SW 1271 (cell line): Measurements from ENCODE around the gene CHMP3.
"Not testable (repeated sequence)": the region's sequence is repeated elsewhere in the genome, so short reads cannot be mapped to it uniquely, and the experiment has no call there.

Experiments used
- DNase-seq, 2 experiments: peaks; one replicate each; lab custom pipeline; 2025; lab: John Stamatoyannopoulos, UW

The CHMP3 gene

GRCh38 chr2:86562922-86563649 lies at the start of gene CHMP3:
Gene CHMP3, minus strand, starts transcription at chr2:86563443. Its CDS starts 95 bp downstream, at chr2:86563348.
- DNase-seq: peak; percentile 89 to 92

DNA sequence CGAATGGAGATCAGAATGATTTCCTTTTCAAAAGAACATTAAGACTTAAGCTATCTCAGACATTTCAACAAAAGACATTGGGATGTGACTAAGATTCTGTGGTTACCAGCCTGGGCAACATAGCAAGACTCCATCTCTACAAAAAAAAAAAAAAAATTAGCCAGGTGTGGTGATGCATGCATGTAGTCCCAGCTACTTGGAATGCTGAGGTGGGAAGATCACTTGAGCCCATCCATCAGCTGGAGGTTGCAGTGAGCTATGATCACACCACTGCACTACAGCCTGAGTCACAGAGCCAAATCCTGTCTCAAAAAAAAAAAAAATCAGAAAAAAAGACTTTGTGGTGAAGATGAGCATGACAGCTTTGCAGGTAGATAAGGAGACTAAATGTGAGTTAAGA lies 47.6 kb upstream of the CHMP3 start:
- no peak for DNase-seq

DNA sequence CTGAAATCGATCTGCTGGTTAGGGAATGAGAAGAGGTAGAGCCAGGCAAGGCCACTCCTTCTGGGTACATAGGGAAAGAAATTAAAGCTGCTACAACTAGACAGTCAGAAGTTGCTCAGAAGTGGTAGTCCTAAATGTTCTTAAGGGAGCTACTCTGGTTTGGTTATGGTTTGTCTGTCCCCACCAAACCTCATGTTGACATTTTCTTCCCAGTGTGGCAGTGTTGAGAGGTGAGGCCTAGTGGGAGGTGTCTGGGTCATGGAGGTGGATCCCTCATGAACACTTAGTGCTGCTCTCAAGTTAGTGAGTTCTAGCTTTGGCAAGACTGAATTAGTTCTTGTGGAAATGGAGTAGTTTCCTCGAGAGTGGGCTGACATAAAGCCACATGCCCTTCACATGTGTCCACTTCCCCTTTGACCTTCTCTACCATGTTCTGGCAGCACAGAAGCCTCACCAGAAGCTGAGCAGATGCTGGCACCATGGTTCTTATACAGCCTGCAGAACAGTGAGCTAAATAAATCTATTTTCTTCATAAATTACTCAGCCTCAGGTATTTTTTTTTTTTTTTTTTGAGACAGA lies 45.7 kb upstream of the CHMP3 start:
- DNase-seq: no peak

DNA sequence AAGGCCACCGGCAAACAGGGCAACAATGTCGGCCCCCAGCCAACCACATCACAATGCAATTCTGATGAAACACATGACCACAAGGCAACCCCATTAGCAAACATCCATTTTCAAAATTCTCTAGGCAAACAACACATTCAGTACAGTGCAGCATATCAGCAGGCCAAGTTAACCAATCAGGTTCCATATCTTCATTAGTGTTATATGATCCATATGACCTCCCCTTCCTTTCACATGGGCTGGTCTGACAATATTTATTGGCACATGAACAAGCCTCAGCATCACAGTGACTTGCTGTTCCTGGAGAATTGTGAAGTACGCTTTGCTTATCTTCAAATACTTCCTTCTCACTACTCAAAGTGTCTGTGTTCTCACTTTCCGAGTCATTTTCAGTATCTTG lies 40.7 kb upstream of the CHMP3 start:
- DNase-seq: no peak

GRCh38 chr2:86598966-86599365 lies 35.7 kb upstream of the CHMP3 start:
- DNase-seq: no peak

- no peak for DNase-seq
These were observed 32.9 kb upstream of the CHMP3 start for GRCh38 chr2:86596118-86596517.

DNA sequence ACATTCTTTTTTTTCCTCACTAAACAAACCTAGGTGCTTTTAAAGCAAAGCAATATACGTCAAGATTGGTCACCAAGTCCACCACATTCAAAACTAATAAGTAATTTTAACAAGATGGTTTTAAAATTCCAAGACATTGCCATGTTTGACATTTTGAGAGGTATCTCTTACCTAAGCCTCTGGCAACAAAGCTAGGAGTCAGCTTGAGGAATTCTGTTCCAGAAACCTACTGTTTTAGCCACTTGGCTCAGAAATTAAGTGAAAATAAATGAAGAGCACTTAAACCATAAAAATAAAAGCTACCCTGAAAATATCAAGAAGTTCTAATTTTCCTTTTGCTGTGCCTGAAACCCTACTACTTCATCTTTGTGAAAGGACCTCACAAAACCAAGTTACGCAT lies 30.0 kb upstream of the CHMP3 start:
- no peak for DNase-seq

DNA sequence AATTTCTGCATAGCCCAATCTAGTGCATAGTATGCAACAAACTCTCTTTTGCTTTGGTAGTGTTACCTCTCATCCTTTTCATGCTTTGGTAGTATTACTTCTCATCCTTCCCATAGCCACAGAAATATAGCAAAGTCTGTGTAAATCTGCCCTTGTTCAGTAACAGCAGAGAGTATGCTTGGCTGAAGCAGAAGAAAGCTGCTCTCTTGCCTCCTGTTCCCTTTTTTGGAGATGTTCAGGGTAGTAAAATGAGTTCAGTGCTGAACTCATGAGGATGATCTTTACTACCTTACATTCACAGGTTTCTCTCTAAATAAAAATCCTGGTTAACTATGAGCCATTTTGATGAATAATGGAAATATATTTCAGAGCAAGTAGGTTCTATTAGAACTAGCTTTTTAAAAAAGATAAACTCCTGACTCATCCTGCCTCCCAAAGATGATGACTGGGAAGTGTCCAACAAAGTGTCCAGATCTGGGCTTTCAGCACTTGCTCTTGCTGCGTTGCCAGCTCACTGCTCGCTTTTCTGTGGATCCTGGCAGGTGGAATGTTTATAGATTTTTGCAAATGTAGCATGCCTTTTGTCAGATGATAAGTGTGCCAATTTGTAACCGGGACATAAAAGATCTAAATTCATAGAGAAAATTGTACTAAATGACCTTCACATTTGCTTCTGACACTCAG lies 29.4 kb upstream of the CHMP3 start:
- no peak for DNase-seq

- not testable (repeated sequence) for DNase-seq
These were observed 26.5 kb upstream of the CHMP3 start for GRCh38 chr2:86589701-86590100.

DNA sequence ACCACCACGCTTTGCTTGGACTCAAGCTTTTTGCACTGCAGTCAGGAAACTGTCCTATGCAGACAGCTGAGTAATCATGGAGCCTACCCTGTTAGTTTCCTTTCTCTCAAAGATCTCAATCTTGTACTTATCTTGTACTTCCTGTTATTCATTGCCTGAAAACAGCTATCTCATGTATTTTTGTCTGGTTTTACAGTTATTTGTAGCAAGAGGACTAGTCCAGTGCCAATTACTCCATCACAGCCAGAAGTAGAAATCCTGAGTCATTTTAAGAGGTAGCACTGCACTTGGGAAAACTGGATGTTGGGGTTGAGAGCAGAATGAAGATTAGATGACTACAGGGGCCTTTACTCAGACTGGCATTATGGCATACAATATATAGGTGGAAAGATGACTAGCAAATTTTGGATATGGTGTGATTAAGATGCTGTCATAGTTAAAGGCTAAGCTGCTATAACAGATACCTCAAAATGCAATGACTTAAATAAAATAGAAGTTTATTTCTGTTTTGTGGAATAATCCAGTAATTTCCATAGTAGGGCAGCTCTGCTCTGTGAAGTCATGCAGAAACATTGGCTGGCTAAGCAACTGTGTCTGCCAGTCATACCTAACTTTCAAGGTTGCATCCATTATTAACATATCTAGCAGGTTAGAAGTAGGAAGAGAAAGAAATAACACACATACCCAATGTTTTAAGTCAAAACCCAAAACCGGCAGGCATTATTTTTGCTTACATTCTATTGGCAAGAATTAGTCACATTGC lies 21.1 kb upstream of the CHMP3 start:
- DNase-seq: no peak

DNA sequence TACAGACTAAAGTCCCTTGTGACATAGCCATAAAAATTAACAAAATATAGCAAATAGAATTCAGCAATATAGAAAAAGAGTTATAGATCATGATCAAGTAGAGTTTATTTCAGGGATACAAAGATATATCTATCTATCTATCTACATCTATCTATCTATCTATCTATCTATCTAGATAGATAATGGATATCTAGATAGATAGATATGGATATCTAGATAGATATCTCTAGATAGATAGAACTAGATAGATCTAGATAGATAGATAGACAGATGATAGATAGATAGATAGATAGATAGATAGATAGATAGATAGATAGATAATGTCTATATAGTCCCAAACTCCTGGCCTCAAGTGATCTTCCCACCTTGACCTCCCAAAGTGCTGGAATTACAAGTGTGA lies 17.3 kb upstream of the CHMP3 start:
- DNase-seq: no peak

GRCh38 chr2:86577817-86578456 lies 14.7 kb upstream of the CHMP3 start:
- DNase-seq: no peak

GRCh38 chr2:86570059-86570458 lies 6.8 kb upstream of the CHMP3 start:
- DNase-seq: no peak

DNA sequence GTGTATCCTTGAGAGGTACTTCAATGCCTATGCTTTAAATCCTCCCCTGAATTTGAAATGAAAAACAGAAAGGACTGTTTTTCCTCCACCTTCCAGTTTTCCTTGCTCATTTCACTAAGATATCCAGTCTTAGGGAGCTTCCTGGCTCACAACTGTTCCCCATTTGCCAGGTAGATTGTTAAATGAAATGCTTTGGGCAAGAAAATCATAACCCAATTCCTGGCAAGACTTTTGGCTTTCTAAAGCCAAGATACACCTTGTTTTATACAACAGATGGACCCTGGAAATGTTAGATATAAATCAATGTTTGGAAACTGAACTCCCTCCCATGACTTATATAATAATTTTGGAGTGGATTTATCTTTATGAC lies 3.6 kb upstream of the CHMP3 start:
- no peak for DNase-seq

DNA sequence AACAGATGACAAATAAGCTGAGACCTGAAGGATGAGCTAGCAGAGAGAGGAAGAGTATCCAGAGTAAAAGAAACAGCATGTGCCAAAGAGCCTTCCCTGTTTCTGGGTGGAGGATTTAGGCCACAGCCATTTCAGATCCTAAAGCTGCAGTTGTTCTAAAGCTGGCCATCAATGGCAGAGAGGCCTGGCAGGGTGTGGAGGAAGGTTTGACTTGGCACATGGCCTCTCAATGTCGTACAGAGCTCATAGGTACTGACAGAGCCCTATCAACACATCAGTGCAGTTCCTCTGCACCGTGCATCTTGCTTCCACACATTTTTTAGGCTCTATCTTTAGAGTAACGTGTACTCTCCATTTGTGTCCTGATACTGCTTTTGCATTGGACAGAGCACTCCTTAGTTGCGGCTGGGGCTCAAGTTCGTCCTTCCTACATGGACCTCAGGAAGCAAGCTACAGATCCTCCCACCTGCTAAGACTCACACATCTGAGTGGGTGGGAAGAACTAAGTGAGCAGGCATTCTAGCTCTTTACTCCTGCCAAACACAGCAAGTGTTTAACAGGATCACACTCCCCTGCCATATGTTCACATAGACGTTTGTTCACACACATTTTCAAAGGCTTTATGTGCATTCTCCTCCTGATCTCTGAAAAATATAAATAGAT lies 3.0 kb upstream of the CHMP3 start:
- no peak for DNase-seq

GRCh38 chr2:86563650-86564061 lies 413 bp upstream of the CHMP3 start:
- no peak for DNase-seq

GRCh38 chr2:86562485-86562921 lies 740 bp downstream of the CHMP3 start:
- DNase-seq: no peak

GRCh38 chr2:86557836-86558235 lies 5.4 kb downstream of the CHMP3 start:
- no peak for DNase-seq

- no peak for DNase-seq
These were observed 6.7 kb downstream of the CHMP3 start for GRCh38 chr2:86556508-86556907.

DNA sequence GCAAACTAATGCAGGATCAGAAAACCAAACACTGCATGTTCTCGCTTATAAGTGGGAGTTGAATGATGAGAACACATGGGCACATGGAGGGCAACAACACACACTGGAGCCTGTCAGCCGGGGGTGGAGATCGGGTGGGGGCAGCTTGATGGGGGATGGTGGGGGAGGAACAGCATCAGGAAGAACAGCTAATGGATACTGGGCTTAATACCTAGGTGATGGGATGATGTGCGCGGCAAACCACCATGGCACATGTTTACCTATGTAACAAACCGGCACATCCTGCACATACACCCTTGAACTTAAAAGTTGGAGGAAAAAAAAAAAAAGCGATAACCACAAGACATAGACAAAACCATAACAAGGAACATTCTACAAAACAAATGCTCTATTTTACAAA lies 10.4 kb downstream of the CHMP3 start:
- no peak for DNase-seq

DNA sequence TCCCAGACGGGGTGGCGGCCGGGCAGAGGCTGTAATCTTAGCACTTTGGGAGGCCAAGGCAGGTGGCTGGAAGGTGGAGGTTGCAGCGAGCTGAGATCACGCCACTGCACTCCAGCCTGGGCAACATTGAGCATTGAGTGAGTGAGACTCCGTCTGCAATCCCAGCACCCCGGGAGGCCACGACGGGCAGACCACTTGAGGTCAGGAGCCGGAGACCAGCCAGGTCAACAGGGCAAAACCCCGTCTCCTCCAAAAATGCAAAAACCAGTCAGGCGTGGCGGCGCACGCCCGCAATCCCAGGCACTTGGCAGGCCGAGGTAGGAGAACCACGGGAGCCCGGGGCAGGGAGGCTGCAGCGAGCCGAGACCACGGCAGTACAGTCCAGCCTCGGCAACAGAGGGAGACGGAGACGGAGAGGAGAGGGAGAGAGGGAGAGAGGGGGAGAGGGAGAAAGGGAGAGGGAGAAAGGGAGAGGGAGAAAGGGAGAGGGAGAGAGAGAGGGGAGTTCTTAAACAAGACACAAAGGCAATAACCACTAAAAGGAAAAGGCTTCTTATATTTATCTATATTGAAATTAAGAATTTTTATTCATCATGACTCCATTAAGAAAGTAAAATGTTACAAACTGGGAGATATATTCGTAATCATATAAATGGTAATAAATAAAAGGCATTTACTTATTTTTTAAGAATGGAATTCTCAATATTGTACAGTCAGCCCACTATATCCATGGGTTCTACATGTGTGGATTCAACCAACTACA lies 13.1 kb downstream of the CHMP3 start:
- DNase-seq: not testable (repeated sequence)
